NCI-H460 (cell line): ENCODE results near the gene S100A13. TPM values are rescaled to one million over a fixed set of nuclear protein-coding genes. Genes with fewer than 3 reads are reported as not detected.
"Not testable (repeated sequence)": the region's sequence is repeated elsewhere in the genome, so short reads cannot be mapped to it uniquely, and the experiment has no call there.

ENCODE experiments used
- DNase-seq: peaks from one replicate; pipeline ENCODE4 v3.0.0-alpha.2; 2016; ENCODE audit warnings: low read depth; ENCODE audit errors: extremely low read depth
- total RNA-seq: library from RNA; depleted of rRNA; stranded (reverse); fragments of >200 nt; shearing (Covaris generic); gene quantifications from 2 replicates; pipeline ENCODE4 v1.2.3, GENCODE V29; 2014

S100A13 gene
- total RNA-seq, 1 experiment from 2014 or later = 74.4 TPM

DNA sequence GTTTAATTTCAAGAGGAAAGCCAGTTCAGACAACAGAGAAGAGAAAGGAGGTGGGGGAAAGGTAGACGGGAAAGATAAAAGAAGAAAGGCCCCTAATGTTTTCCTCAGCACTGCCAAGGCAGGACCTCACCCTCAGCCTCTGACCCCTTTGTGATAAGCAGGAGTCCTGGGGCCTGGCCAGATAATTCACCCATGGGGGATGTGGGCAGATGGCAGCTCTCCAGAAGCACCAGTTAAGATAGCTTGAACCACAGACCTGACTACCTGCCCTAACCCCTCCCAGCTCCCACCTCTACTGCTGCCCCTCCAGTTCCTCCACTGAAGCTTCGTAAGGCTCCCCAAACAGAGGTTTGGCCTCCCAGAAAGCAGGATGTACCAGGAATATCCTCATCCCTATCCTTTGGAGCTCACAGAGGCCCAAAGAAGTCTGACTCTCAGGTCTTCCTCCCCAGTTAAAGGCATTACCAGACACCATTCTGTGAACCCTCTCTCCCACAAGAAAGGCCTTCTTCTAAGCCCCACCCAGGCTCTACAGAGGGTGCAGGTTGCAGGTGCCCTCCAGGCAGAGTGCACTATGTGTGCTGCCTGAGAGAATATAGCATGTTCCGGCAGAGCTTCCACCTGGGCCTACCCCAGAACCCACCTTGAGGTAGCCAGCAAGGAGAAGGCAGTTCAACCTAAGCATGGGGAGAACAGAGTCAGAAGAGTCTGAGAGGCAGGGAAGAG lies 22.0 kb upstream of the S100A13 start:
- no peak for DNase-seq

DNA sequence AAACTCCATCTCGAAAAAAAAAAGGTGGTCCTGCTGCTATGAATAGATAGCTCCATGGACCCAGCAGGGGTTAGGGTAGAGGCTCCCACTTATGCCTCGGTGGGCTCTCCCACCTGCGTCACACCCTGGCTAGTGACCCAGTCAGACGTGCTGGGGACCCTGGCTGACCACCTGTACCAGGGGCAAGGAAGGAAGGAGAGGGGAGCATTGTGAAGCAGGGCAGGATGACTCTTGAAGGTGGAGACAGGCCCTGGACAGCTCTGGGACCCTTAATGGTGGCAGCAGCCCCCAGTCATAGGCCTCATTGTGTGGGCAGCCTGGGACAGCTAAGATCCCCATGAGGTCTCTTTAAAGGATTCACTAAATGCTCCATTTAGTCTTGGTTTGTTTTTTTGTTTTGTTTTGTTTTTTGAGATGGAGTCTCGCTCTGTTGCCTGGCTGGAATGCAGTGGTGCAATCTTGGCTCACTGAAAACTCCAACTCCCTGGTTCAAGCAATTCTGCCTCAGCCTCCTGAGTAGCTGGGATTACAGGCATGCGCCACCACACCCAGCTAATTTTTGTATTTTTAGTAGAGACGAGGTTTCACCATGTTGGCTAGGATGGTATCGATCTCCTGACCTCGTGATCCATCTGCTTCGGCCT lies 20.8 kb upstream of the S100A13 start:
- DNase-seq = no peak

DNA sequence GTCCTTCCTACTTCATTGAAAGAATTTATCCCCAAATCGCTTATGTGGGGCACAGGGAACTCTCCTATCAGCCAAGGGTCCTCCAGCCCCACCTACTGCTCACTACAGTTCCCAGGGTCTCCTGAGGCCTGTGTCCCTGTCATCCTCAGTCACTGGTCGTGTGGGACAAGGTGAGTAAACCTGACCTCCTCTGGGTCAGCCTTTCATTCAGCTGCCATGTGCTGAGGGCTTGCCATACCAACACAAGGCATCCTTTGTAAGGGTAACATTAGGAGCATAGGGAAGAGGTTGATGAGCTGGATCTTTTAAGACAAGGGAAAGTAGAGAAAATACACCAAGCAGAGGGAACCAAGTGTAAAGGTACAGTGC lies 20.0 kb upstream of the S100A13 start:
- DNase-seq = no peak

DNA sequence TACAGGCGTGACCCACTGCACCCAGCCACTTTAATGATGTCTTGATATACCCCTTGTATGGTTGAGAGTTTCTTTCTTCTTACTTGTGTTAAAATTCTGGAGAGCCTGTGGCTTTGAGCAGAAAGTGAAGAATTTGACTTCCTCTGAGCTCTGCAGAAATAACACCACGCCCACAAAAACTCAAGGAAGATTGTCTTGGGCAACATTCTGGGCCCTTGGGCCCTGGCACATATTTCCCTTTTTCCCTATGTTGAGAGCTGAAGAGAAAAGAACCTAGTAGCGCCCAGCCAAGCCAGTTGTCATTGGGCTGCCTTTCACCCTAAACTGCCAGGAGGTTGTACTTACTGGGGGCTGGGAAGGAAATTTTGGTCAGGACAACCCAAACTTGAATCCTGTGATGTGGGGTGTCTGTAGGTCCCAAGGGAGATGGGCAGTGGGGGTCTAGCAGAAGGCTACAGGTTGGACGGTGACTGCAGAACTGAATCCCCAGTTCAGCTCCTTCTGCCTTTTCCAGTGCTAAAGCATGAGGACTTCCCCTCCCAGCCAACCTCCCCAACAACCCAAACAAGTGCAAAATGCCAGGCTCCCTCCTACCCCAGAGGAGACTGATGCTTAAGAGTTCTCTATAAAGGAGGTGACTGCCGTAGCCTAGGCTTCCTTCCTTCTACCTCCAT lies 19.5 kb upstream of the S100A13 start:
- no peak for DNase-seq

DNA sequence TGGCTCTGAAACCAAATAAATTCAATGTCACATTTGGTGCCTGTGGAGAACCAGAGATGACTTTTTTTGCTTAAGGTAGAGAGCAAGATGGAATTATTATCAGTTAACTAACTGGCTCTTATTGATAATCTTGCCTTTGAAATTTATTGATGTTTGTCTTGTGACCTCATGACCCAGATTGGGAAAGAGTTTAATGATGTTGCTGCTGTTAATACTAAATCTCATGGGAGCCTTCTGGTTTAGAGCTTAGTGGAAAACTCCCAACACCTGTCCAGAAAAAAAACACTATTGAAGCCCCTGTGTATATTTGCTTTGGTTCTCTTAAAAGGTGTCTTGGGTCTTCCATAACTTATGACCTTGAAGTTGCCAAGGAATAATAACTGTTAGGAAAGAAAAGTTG lies 16.5 kb upstream of the S100A13 start:
- no peak for DNase-seq

DNA sequence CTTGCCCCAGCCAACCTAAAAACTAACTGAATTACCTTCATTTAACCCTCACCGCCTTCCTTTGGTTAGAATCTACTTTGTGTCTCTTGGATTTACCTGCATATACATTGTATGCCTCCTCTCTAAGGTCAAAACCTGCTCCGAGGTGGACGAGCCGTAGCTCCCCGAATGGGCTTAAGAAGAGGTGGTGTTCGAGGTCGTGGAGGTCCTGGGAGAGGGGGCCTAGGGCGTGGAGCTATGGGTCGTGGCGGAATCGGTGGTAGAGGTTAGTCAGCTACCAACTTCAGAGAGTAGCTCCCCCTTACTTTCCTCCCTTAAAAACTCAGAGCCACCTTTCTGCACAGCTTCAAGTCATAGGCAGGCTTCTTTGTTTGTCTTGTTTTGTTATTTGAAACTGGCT lies 15.8 kb upstream of the S100A13 start:
- DNase-seq = no peak

DNA sequence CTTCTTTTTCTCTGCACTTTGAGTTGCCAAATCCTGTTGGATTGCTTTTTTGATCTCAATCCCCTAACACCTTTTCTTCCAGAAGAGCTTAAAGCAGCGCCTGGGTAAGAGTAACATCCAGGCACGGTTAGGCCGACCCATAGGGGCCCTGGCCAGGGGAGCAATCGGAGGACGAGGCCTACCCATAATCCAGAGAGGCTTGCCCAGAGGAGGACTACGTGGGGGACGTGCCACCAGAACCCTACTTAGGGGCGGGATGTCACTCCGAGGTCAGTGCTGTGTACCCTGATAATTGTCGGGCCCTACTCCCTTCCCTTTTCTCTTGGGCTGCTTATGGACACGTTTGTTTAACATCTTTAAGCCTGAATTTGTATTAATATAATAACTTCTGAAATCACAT lies 14.9 kb upstream of the S100A13 start:
- no peak for DNase-seq

DNA sequence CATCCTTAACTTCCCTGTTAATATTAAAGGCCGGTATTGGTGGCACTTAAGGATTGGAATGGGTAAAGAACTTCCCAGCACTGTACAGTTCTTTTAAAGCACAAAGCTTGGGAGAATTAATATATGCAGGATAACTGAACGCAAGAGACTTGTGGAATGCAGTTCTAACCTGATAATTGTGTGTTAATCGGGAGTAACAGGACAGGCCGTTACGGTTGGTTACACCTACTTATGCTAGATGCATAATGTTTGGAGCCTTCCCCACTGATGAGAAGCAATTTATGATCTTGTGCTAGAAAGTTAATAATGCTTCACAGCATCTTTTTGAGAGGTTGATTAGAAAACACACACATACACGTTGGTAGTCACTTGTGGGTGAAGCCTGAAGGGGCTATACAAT lies 13.6 kb upstream of the S100A13 start:
- DNase-seq = no peak

DNA sequence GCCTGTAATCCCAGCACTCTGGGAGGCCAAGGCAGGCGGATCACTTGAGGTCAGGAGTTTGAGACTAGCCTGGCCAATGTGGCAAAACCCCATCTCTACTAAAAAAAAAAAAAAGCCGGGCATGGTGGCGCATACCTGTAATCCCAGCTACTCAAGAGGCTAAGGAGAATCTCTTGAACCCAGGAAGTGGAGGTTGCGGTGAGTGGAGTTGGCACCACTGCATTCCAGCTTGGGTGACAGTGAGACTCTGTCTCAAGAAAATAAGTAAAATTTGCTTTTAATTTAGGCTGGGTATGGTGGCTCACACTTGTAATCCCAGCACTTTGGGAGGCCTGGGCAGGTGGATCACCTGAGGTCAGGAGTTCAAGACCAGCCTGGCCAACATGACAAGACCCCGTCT lies 12.9 kb upstream of the S100A13 start:
- not testable (repeated sequence) for DNase-seq

DNA sequence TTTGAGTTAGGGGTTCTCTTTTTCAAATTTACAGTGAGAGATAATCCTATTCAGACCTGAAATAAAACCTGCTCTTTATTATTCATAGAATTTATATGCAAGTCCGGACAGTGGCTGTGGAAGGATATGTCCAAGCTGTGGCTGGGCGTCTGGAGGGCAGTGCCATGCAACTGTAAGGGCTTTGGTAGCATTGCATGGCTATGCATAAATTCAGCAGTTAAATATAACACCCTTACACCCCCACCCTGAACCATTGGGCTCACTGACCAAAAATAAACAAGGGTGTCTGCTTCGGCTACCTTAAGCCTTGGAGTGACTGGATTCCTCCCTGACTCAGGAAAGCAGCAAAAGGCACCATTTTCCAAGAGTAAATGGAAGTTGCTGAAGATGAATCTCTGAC lies 12.0 kb upstream of the S100A13 start:
- no peak for DNase-seq

DNA sequence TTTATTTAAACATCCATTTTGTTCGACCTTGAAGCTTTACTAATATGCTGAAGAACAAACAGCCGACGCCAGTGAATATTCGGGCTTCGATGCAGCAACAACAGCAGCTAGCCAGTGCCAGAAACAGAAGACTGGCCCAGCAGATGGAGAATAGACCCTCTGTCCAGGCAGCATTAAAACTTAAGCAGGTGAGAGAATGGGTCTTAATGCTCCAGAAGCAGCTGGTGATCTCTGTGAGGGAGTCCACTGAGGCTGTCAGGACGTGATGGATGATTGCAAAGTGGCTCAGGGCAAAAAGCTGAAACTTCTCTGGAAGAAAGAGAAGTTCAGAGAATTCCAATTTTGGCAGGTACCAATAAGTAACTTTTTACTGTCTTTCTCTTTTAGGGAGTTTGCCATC lies 11.0 kb upstream of the S100A13 start:
- no peak for DNase-seq

DNA sequence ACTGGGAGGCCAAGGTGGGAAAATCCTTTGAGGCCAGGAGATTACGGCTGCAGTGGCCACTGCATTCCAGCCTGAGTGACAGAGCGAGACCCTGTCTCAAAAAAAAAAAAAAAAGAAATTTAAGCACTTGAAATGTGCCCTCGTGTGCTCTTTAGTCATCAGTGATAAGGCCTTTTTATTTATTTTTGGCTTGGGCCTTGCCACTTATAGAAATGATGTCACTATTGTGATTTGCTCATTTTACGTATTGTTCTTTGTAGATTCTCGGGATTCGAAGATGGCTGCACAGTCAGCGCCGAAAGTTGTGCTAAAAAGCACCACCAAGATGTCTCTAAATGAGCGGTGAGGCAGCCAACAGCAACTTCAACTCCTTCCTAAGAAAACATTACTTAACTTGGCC lies 9.0 kb upstream of the S100A13 start:
- no peak for DNase-seq

DNA sequence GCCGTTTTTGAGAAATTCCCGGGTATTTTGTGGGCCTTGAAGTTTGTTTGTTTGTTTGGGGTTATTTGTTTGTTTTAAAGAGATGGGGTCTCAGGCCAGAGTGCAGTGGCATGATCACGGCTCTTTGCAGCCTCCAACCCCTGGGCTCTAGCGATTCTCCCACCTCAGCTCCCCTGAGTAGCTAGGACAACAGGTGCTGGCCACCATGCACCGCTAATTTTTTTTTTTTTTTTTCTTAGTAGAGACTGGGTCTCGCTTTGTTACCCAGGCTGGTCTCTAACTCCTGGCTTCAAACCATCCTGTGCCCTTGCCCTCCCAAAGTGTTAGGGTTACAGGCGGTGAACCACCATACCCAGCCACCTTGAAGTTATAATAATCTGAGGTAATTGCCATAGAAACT lies 8.6 kb upstream of the S100A13 start:
- no peak for DNase-seq

DNA sequence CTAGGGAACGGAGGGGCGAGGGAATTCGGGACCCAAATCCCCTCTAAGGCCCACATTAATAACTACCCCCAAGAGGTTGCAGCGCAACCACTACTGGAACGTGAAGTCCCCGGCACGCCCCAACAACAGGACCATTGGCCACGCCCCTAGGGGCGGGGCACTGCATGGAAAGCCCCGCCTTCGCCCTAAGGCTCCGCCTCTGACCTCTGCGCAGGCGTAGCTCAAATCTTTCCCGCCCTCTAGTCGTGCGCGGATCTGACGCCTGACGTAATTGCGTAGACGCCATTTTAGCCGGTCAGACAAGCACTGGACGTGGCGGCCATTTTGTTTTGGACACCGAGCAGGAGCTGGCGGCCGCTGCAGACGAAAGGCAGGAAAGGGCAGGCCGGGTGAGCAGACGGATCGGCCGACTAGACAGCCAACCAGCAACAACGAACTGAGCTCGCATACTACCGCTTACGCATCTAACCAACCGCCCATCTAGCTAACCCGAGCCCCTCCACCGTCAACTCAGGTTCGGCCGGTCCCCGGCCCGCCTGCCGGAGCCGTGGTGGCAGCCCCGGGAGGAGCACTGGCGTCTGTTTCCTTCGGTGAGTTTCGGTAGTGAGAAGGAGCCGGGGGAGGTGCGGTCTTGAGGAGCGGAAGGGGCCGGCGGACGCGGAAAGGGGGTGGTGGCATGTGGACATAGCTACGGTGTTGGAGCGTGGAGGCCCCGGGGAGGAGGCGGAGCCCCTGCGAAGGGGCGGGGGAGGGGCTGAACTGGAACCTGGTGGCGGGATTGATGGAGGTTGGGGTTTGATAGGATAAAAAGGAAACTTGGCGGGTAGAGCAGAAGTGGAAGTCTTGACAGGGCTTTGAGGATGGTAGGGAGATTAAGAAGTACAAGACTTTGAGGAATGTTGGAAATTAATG lies 6.7 kb upstream of the S100A13 start, which contains the start of gene CHTOP:
Gene CHTOP (plus strand): TSS at position 313 of the 912 bp plus-strand sequence. CDS start 2,523 bp downstream, outside the sequence.
- DNase-seq = peak; percentile 100

DNA sequence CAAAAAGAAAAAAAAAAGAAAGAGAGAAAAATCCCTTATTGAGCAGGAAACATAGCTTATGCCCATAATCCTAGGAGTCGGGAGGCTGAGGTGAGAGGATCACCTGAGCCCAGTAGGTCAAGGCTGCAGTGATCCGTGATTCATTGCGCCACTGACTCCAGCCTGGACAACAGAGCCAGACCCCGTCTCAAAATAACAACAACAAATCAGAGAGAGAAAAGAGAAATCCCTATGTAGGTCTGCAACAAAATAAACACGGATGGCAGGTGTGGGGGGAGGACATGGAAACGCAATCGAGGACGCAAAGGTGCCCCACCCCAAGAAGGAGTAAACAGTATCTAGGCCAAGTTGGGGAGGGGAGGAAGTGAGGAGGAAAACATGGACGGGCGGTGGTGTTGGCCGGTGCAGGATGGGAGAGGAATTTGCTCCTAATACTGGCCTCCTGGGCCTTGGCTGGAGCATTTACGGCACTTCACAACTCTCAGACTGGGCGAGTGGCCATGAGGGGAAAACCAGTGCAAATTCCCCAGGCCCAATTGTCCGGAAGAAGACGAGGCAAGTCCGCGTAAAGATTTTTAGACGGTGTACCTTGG lies 6.0 kb upstream of the S100A13 start:
- no peak for DNase-seq

DNA sequence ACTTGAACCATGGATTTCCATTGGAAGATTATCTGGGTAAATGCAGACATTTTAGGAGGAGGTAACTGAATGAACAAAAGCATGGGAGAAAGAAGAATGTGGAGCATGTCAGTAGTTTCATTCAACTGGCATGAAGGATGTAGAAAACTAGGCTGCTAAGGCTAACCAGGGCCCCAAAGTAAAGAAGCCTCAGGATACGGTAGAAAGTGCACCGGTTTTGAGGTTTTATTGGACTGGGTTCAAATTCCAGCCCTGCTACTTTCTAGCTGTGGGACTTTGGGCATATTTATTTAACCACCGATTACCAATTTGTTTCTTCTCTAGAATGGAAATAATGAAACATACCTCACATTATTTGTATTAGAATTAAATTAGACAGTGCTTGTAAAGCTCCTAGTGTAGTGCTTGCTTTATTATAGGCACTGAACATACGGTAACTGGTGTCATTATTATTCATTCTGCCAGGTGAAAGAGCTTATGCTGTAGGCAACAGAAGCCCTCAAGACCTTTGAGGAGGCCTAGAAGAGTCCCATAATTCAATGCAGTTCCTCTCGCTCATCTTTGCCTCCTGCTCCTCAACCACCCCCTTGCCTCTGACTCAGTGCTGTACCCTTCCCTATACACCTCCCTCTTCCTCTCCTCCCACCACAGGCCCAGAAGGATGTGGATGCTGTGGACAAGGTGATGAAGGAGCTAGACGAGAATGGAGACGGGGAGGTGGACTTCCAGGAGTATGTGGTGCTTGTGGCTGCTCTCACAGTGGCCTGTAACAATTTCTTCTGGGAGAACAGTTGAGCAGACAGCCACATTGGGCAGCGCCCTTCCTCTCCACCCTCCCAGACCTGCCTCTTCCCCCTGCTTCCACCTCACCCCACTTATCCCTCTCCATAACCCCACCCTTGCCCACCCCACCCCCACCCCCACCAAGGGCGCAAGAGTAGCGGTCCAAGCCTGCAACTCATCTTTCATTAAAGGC lies 4.0 kb upstream of the S100A13 start:
- DNase-seq = no peak

DNA sequence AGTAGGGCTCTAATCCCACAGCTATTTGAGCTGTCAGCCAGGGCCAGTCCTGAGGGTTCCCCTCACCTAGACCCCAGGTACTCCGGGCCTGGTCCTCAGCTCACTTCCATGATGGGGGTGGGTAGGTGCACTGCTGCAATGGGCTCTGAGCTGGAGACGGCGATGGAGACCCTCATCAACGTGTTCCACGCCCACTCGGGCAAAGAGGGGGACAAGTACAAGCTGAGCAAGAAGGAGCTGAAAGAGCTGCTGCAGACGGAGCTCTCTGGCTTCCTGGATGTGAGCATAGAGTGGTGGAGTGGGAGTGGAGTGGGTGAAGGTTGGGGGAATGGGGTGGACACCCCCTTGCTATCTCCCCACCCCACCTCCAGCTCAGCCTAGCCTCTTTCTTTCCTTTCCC lies 3.1 kb upstream of the S100A13 start:
- no peak for DNase-seq

DNA sequence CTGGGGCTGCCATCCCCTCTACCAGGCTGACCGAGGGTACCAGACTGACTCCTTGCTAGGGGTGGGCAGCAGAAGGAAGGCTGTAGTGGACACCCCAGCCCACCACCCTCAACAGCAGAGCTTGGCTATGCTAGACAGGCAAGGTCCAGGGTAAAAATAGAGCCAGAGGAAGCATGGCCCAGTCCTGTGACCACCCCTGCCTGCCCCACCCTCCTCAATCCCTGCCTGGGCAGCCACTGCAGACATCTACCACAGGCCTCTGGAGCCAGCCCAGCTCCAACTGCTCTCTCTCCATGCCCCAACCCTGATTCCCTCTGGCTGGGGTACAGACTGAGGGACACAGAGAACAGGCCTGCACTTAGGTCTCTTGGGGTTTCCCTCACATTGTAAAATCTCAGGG lies 2.7 kb upstream of the S100A13 start:
- no peak for DNase-seq

DNA sequence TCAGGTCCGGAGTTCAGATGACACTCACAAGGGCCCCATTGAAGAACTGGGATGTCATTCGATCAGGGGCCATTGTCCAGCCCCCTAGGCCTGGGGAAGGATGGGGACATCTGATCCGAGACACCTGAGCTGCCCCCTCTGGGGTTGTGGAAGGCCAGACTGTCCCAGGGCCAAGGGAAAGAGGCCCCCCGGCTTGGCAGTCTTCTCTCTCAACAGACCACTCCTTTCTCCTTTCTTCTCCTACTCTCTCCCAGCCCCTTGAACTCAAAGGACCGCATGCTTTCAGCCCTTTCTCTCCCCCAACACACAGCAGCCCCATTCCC lies 2.0 kb upstream of the S100A13 start:
- DNase-seq = no peak
